H9 (cell line): ENCODE measurements around the gene TAS1R1. TPM values are rescaled to one million over a fixed set of nuclear protein-coding genes. Genes with fewer than 3 reads are reported as not detected.

Experiments
- DNase-seq: peaks from one replicate; pipeline ENCODE4 v3.0.0-alpha.2; 2017
- H2AFZ ChIP-seq: one replicate; pipeline ENCODE4 v1.6.1; 2013; ENCODE audit warnings: mild to moderate bottlenecking, low read length, control low read depth, moderate library complexity
- H2AK5ac ChIP-seq: 2 replicates; pipeline ENCODE4 v1.6.1; 2013; ENCODE audit warnings: low read length, control low read depth, mixed read lengths; ENCODE audit not compliant: insufficient read length
- H2BK120ac ChIP-seq: one replicate; pipeline ENCODE4 v1.6.1; 2013; ENCODE audit warnings: low read depth, mild to moderate bottlenecking, low read length, control low read depth, inconsistent platforms; ENCODE audit not compliant: poor library complexity, severe bottlenecking
- H2BK12ac ChIP-seq: 2 replicates; pipeline ENCODE4 v1.6.1; 2013; ENCODE audit warnings: low read length, control low read depth, mixed read lengths, low read depth; ENCODE audit not compliant: insufficient read length
- H2BK15ac ChIP-seq: 2 replicates; pipeline ENCODE4 v1.6.1; 2013; ENCODE audit warnings: low read depth, low read length, control low read depth
- H2BK20ac ChIP-seq: one replicate; pipeline ENCODE4 v1.6.1; 2013; ENCODE audit warnings: low read depth, mild to moderate bottlenecking, low read length, control low read depth, inconsistent platforms; ENCODE audit not compliant: poor library complexity, severe bottlenecking
- H2BK5ac ChIP-seq: 2 replicates; pipeline ENCODE4 v1.6.1; 2013; ENCODE audit warnings: low read length, control low read depth, mixed read lengths; ENCODE audit not compliant: insufficient read length
- H3K14ac ChIP-seq: 2 replicates; pipeline ENCODE4 v1.6.1; 2013; ENCODE audit warnings: low read length, control low read depth; ENCODE audit not compliant: insufficient read depth
- H3K18ac ChIP-seq: 2 replicates; pipeline ENCODE4 v1.6.1; 2013; ENCODE audit warnings: low read depth, mild to moderate bottlenecking, mixed read lengths, low read length, control low read depth; ENCODE audit not compliant: insufficient read length
- H3K23ac ChIP-seq: 2 replicates; pipeline ENCODE4 v1.6.1; 2013; ENCODE audit warnings: low read length, control low read depth, mixed read lengths, low read depth; ENCODE audit not compliant: insufficient read length
- H3K23me2 ChIP-seq: 2 replicates; pipeline ENCODE4 v1.6.1; 2013; ENCODE audit warnings: low read depth, mild to moderate bottlenecking, mixed read lengths, low read length, control low read depth; ENCODE audit not compliant: insufficient read length, poor library complexity, severe bottlenecking
- H3K27ac ChIP-seq: 2 replicates; pipeline ENCODE4 v1.5.1; 2013; ENCODE audit warnings: low read length, control low read depth, mixed read lengths, low read depth; ENCODE audit not compliant: insufficient read length
- H3K27me3 ChIP-seq: 2 replicates; pipeline ENCODE4 v1.6.1; 2013; ENCODE audit warnings: low read length, control low read depth, inconsistent platforms; ENCODE audit not compliant: insufficient read depth
- H3K4ac ChIP-seq: 2 replicates; pipeline ENCODE4 v1.6.1; 2013; ENCODE audit warnings: low read depth, mild to moderate bottlenecking, control low read depth, inconsistent platforms, low read length, moderate library complexity
- H3K4me1 ChIP-seq: 2 replicates; pipeline ENCODE4 v1.6.1; 2013; ENCODE audit warnings: low read length, control low read depth, inconsistent platforms; ENCODE audit not compliant: insufficient read depth
- H3K4me2 ChIP-seq: 2 replicates; pipeline ENCODE4 v1.6.1; 2013; ENCODE audit warnings: low read length, control low read depth, mixed read lengths; ENCODE audit not compliant: insufficient read length, insufficient read depth
- H3K56ac ChIP-seq: 2 replicates; pipeline ENCODE4 v1.6.1; 2013; ENCODE audit warnings: low read depth, mild to moderate bottlenecking, mixed read lengths, low read length, control low read depth; ENCODE audit not compliant: insufficient read length
- H3K79me1 ChIP-seq: 2 replicates; pipeline ENCODE4 v1.6.1; 2013; ENCODE audit warnings: low read depth, mild to moderate bottlenecking, moderate library complexity, low read length, control low read depth, inconsistent platforms; ENCODE audit not compliant: insufficient read depth, poor library complexity, severe bottlenecking
- H3K79me2 ChIP-seq: 2 replicates; pipeline ENCODE4 v1.6.1; 2013; ENCODE audit warnings: low read length, control low read depth, inconsistent platforms; ENCODE audit not compliant: insufficient read depth
- H3K9ac ChIP-seq: 2 replicates; pipeline ENCODE4 v1.6.1; 2013; ENCODE audit warnings: low read length, control low read depth, mixed read lengths; ENCODE audit not compliant: insufficient read length; ENCODE audit errors: extremely low read depth
- H3K9me3 ChIP-seq: one replicate; pipeline ENCODE4 v1.6.1; 2013; ENCODE audit warnings: low read depth, low read length, inconsistent platforms; ENCODE audit not compliant: control insufficient read depth
- H3T11ph ChIP-seq: one replicate; pipeline ENCODE4 v1.6.1; 2013; ENCODE audit warnings: mild to moderate bottlenecking, low read length, control low read depth, inconsistent platforms
- H4K20me1 ChIP-seq: one replicate; pipeline ENCODE4 v1.6.1; 2013; ENCODE audit not compliant: control insufficient read depth, insufficient read length, insufficient read depth
- H4K5ac ChIP-seq: 2 replicates; pipeline ENCODE4 v1.6.1; 2013; ENCODE audit warnings: low read depth, mild to moderate bottlenecking, mixed read lengths, low read length, control low read depth; ENCODE audit not compliant: insufficient read length
- H4K8ac ChIP-seq: replicated peaks from 2 replicates; pipeline ENCODE4 v1.6.1; 2013; ENCODE audit warnings: low read length, control low read depth, mixed read lengths, low read depth; ENCODE audit not compliant: insufficient read length
- H4K91ac ChIP-seq: 2 replicates; pipeline ENCODE4 v1.6.1; 2013; ENCODE audit warnings: low read depth, mild to moderate bottlenecking, moderate library complexity, mixed read lengths, low read length, control low read depth; ENCODE audit not compliant: insufficient read length
- H3K27ac Mint-ChIP-seq, 3 experiments: 2 replicates in 2 of 3; 3 replicates in 1 of 3; pipeline ENCODE4 v1.8.0; 2020 to 2021; ENCODE audit warnings: mixed read lengths in 3 of 3, mild to moderate bottlenecking in 1 of 3, moderate library complexity in 1 of 3
- H3K27me3 Mint-ChIP-seq: 2 replicates; pipeline ENCODE4 v1.8.0; 2021; ENCODE audit warnings: low read depth, mild to moderate bottlenecking, moderate library complexity, mixed read lengths
- H3K36me3 Mint-ChIP-seq, 3 experiments: 2 replicates in 2 of 3; 3 replicates in 1 of 3; pipeline ENCODE4 v1.8.0; 2020 to 2021; ENCODE audit warnings: low read depth in 3 of 3, mixed read lengths in 3 of 3; ENCODE audit not compliant: insufficient read depth in 1 of 3
- H3K4me1 Mint-ChIP-seq, 2 experiments: 2 replicates each; pipeline ENCODE4 v1.8.0; 2020; ENCODE audit warnings: mixed read lengths in 2 of 2
- H3K4me3 Mint-ChIP-seq, 2 experiments: 2 replicates in 1 of 2; 3 replicates in 1 of 2; pipeline ENCODE4 v1.8.0; 2020 to 2021; ENCODE audit warnings: mild to moderate bottlenecking in 2 of 2, mixed read lengths in 2 of 2, moderate library complexity in 1 of 2
- H3K9me3 Mint-ChIP-seq, 2 experiments: 2 replicates in 1 of 2; 3 replicates in 1 of 2; pipeline ENCODE4 v1.8.0; 2020; ENCODE audit warnings: mild to moderate bottlenecking in 2 of 2, mixed read lengths in 2 of 2, moderate library complexity in 1 of 2
- CTCF ChIP-seq: fragments of 200-600 bp; sonication (generic); conservative IDR thresholded peaks from 3 replicates; pipeline ENCODE4 v1.8.0; 2021; ENCODE audit warnings: antibody characterized with exemption, mild to moderate bottlenecking
- WGBS: extraction: QIAGEN DNeasy Blood & Tissue Kit; methylation state at CpG from one replicate; pipeline ENCODE4 v1.1.7; 2013; ENCODE audit warnings: missing lambda C conversion rate, low lambda C conversion rate, mixed read lengths; ENCODE audit not compliant: insufficient read length; ENCODE audit errors: extremely low coverage; 5-methylcytosine and 5-hydroxymethylcytosine counted together
- total RNA-seq: library from RNA; stranded (reverse); gene quantifications from 2 replicates; pipeline ENCODE4 v1.2.1, GENCODE V29; 2021

The TAS1R1 gene
- total RNA-seq, 1 experiment from 2014 or later, result not detected

- 0 out of 4 replicates have a peak, but pooled peaks cover 0 to 2% of the 10 kb centered on the region in 2 experiments for H3K4me1 Mint-ChIP-seq
- Histone ChIP-seq H2BK5ac (no peak overlapping the region), H4K5ac (no peak overlapping the region), H3K79me2 (no peaks in the 10 kb centered on the region; the same call in 1 of the 2 replicates), H2AK5ac (no peak overlapping the region), H3K9me3 (no peaks in the 10 kb centered on the region), H3K4me1 (no peaks in the 10 kb centered on the region), H3K9ac (no peak overlapping the region), H3T11ph (no peak overlapping the region), H3K14ac (no peak overlapping the region), H3K27me3 (no peaks in the 10 kb centered on the region), H4K8ac (no peak overlapping the region), H3K23me2 (no peaks in the 10 kb centered on the region), H2BK20ac (no peak overlapping the region), H3K56ac (no peak overlapping the region), H4K20me1 (no peaks in the 10 kb centered on the region), H3K79me1 (no peaks in the 10 kb centered on the region), H3K18ac (no peak overlapping the region), H2AFZ (no peak overlapping the region), H2BK12ac (no peak overlapping the region), H4K91ac (no peak overlapping the region), H2BK120ac (no peak overlapping the region), H3K27ac (no peak overlapping the region), H3K23ac (no peak overlapping the region), H3K4me2 (no peak overlapping the region), H3K4ac (no peak overlapping the region), H2BK15ac (no peak overlapping the region)
- H3K4me3 Mint-ChIP-seq, result no peak overlapping the region
- H3K27ac Mint-ChIP-seq, result no peak overlapping the region
- DNase-seq, result no peak
- H3K9me3 Mint-ChIP-seq, result no peaks in the 10 kb centered on the region
- TF ChIP-seq CTCF, result no peak
- peaks cover 25 to 76% (median 64%) of the 10 kb centered on the region in 3 experiments; a peak in 6 of 7 replicates for H3K36me3 Mint-ChIP-seq
- H3K27me3 Mint-ChIP-seq, result no peaks in the 10 kb centered on the region
- no CpG with 5 or more reads among the region's 5 CpGs for WGBS
Observed at GRCh38 chr1:6592441-6592840, 37.3 kb downstream of the TAS1R1 start.
